CD4-positive, alpha-beta T cell treated with Interleukin-17A for 4 hours (primary cell): ENCODE data around the gene GNAS-AS1.

ENCODE experiments used
- DNase-seq: peaks from one replicate; pipeline ENCODE4 v3.0.0-alpha.2; 2020; ENCODE audit warnings: mixed read lengths

Gene GNAS-AS1

GRCh38 chr20:58850693-58851174 is at the start of gene GNAS-AS1:
Gene GNAS-AS1, minus strand, starts transcription at chr20:58850902.
- DNase-seq, result peak; percentile 75

GRCh38 chr20:58900397-58900796 is 49.7 kb upstream of the GNAS-AS1 start:
- DNase-seq, result no peak

GRCh38 chr20:58899512-58899911 is 48.8 kb upstream of the GNAS-AS1 start:
- DNase-seq, result no peak

- no peak for DNase-seq
Observed at GRCh38 chr20:58898629-58899408, 48.1 kb upstream of the GNAS-AS1 start.

GRCh38 chr20:58897488-58897887 is 46.8 kb upstream of the GNAS-AS1 start:
- no peak for DNase-seq

GRCh38 chr20:58896820-58897219 is 46.1 kb upstream of the GNAS-AS1 start:
- DNase-seq, result no peak

- no peak for DNase-seq
Observed at GRCh38 chr20:58895448-58896180, 44.9 kb upstream of the GNAS-AS1 start.

- no peak for DNase-seq
Observed at GRCh38 chr20:58894652-58895447, 44.1 kb upstream of the GNAS-AS1 start.

GRCh38 chr20:58893355-58894120 is 42.8 kb upstream of the GNAS-AS1 start:
- DNase-seq, result no peak

- no peak for DNase-seq
Observed at GRCh38 chr20:58892932-58893224, 42.2 kb upstream of the GNAS-AS1 start.

GRCh38 chr20:58892141-58892931 is 41.6 kb upstream of the GNAS-AS1 start:
- DNase-seq, result peak; percentile 84

- peak; percentile 49 for DNase-seq
Observed at GRCh38 chr20:58891718-58892140, 41.0 kb upstream of the GNAS-AS1 start.

GRCh38 chr20:58891086-58891717 is 40.5 kb upstream of the GNAS-AS1 start:
- peak; percentile 87 for DNase-seq

GRCh38 chr20:58890518-58891085 is 39.9 kb upstream of the GNAS-AS1 start:
- DNase-seq, result peak; percentile 83

- peak; percentile 18 for DNase-seq
Observed at GRCh38 chr20:58889798-58890517, 39.3 kb upstream of the GNAS-AS1 start.

- DNase-seq, result no peak
Observed at GRCh38 chr20:58889334-58889760, 38.6 kb upstream of the GNAS-AS1 start.

- DNase-seq, result peak; percentile 84
Observed at GRCh38 chr20:58888521-58889333, 38.0 kb upstream of the GNAS-AS1 start.

GRCh38 chr20:58888103-58888502 is 37.4 kb upstream of the GNAS-AS1 start:
- no peak for DNase-seq

GRCh38 chr20:58886546-58886945 is 35.8 kb upstream of the GNAS-AS1 start:
- no peak for DNase-seq
